GM19238 (cell line): ENCODE measurements around the gene SPDYE6.
A peak's percentile ranks its signal among the peaks of the same experiment; 100 is the strongest.
"Not testable (repeated sequence)": the region's sequence is repeated elsewhere in the genome, so short reads cannot be mapped to it uniquely, and the experiment has no call there.

ENCODE experiments used
- DNase-seq: peaks from one replicate; pipeline ENCODE4 v3.0.0; 2011; ENCODE audit warnings: low spot score; ENCODE audit not compliant: insufficient read length

The SPDYE6 gene

DNA sequence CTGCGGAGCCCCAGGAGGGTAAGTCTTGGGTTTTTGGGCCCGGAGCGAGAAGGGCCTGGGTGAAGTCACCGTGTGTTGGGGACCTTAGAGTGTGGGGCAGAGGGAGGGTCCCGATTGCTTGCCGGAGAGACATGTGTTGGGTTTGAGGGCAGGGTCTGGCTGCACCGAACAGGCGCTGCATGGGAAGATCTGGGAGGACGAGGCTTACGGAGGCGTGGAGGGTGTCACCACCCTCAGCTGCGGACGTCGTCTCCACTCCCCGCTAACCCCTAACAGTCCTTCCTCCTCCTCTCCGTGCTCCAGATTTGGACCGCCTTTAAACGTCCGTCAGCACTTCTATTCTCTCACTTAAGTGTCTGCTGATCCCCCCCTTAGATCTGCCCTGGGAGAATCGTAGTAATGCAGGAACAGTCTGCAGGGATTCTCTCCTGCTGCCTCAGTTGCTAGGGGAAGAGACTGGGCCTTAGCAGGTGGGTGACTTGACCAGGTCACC, 8.2 kb upstream of the SPDYE6 start:
- DNase-seq: not testable (repeated sequence)

DNA sequence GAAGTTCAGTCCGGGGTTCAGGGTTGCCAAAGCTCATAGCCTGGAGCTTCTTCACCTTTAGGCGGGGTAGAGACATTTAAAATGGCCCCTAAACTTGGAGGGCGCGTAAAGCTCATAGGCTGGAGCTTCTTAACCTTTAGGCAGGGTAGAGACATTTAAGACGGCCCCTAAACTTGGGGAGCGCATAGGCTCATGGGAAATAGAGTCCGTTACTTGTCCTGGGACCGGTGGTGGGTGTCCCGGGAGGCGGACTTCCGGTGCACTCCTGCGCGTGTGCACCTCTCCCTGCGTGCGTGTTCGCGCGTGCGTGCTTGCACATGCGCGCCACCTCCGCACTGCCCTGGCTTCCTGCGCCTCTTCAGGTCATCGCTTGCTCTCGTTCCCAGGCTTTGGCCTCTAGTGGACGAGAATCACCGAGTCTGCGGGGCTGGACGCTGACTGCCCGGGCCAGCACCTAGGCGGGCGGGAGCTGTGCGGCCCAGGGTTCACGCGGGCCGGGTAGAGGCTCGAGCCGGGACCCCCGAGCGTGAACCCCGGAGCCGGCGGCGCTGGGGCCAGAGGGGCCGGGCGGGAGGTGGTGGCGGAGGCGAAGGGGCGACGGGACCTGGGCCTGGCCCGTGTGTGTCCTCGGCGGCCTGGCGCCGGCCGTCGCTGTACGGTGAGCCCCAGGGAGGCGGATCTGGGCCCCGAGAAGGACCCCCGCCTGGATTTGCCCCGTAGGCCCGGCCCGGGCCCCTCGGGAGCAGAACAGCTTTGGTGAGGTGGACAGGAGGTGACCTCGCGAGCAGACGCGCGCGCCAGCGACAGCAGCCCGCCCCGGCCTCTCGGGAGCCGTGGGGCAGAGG, 7.5 kb upstream of the SPDYE6 start:
- peak; percentile 77 for DNase-seq

DNA sequence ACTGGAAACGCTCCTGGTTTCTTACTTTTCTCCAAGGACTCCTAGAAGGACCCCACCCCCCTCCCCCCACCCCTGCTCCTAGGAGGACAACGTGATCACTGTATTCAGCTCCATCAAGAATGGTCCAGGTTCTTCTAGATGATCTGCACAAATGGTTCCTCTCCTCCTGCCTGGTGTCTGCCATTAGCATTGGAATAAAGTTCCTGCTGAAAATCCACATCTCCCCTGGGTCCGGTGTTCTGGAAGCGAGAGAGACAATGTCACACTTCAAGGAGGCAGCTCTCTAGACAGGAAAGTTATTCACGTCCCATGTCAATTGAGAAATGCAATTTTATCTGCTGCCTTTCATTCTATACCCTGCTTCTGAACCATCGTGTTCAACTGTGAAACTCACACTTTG, 9.3 kb downstream of the SPDYE6 start:
- not testable (repeated sequence) for DNase-seq

DNA sequence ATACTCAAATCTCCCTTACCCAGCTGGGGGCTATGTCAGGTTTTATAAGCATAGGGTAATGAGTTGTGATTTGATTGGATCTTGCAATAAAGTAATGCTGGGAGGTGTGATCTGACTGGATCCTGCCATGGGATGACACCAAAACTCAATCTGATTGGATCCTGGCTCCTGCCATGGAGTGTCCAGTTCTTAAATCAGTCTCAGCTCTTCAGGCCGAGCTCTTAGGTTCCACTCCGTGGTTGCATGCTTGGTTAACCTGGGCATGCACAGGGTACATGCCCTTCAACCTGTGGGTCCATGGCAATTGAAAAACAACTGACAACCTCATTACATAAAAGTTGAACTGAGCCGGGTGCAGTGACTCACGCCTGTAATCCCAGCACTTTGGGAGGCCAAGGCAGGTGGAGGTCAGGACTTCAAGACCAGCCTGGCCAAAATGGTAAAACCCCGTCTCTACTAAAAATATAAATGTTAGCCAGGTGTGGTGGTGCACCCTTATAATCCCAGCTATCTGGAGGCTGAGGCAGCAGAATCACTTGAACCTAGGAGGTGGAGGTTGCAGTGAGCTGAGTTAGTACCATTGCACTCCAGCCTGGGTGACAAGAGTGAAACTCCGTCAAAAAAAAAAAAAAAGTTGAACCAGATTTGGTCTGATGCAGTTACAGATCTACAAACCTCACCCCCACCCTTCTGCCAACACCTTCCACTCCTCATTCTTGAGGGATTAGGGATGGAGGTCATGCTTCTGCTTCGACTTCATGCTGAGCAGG, 15.5 kb downstream of the SPDYE6 start:
- DNase-seq: not testable (repeated sequence)

DNA sequence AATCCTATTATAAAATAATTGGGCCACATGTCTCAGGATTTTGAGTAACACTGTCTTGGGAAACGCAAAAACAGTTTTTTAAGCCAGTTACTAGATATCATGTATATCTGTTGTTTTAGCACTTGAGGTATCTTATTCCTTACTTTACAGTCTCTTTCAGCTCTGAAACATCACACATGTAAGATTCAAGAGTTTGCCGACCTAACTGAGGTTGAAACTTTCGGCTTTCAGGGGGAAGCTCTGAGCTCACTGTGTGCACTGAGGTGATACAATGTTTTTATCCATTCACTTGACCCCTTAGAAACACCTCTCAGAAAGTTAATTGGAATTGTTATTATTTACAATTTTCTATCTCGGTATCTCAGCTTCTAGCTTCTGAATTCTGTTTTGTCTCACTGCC, 18.8 kb downstream of the SPDYE6 start:
- DNase-seq: not testable (repeated sequence)

DNA sequence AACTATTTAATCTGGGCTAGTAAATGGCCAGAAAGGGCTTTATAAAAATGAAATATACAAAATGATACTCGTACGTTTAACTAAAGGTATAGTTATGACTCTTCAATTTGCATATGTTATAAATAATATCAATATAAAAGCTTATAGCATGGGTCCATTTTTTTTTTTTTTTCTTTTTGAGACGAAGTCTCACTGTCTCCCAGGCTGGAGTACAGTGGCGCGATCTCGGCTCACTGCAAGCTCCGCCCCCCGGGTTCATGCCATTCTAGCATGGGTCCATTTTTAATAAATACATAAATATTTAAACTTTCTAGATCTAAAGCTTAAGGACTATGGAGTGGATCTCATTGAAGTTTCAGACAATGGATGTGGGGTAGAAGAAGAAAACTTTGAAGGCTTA, 19.2 kb downstream of the SPDYE6 start:
- DNase-seq: not testable (repeated sequence)

DNA sequence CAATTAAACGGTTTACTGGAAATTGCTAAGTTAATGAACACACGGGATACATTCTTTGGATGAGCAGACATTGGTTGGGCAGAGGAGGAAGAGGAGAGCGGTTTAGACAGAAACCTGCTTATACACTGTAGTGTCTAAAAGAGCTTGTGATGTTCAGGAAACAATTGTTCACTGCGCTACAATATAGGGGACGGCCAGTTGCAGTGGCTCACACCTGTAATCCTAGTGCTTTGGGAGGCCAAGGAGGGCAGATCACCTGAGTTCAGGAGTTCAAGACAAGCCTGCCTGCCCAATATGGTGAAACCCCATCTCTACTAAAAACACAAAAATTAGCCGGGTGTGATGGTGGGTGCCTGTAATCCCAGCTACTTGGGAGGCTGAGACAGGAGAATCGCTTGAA, 20.7 kb downstream of the SPDYE6 start:
- DNase-seq: not testable (repeated sequence)

DNA sequence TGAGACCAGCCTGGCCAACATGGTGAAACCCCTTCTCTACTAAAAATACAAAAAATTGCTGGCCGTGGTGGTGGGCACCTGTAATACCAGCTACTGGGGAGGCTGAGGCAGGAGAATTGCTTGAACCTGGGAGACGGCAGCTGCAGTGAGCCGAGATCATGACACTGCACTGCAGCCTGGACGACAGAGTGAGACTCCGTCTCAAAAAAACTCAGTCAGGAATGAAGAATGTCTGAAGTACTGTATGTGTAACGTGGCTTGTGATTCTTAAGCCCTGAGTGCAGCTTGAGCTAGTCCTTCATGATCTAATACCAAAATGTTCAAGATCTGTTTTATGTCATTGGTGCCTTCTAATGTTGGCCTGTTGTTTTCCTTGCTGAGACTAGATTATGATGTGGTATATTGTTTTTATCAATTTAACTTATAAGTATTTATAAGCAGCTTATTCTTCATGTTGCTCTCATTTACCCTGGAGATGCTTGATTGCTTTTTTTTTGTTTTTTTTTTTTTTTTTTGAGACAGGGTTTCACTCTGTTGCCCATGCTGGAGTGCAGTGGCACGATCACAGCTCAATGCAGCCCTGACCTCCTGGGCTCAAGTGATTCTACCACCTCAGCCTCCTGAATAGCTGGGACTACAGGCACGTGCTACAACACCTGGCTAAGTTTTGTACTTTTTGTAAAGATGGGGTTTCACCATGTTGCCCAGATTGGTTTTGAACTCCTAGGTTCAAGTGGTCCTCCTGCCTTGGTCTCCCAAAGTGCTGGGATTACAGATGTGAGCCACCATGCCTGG, 25.4 kb downstream of the SPDYE6 start:
- DNase-seq: not testable (repeated sequence)

DNA sequence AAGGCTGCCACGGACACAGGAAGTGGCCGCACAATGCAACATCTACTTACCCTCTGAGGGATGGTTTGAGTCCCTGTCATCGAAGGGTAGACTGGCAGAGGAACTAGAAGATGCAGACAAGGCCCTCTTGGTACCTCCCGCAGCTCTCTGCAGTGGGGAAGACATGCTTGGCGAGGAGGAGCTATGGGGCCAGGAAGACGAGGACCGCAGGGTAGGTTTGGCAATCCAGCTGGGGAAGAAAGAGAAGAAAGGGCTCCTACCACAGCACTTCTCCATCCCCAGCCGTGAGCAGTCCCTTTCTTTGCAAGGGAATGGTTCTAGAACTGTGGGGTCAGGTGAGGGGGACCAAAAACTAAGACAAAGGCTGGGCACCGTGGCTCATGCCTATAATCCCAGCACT, 26.9 kb downstream of the SPDYE6 start:
- DNase-seq: not testable (repeated sequence)

DNA sequence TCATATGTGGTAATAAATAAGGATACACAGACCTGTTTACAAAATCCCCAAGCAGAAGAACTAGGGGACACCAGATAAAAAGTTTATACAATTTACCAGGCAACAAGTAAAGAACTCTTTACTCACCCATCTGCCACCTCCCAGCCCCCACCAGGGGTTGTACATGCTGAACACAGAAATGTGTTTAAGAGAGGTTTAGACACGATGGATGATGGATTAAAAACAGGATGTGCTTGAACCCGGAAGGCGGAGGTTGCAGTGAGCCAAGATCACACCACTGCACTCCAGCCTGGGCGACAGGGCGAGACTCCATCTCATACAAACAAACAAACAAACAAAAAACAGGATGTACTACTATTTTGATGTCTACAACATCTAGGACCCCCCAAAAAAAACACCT, 27.4 kb downstream of the SPDYE6 start:
- not testable (repeated sequence) for DNase-seq

DNA sequence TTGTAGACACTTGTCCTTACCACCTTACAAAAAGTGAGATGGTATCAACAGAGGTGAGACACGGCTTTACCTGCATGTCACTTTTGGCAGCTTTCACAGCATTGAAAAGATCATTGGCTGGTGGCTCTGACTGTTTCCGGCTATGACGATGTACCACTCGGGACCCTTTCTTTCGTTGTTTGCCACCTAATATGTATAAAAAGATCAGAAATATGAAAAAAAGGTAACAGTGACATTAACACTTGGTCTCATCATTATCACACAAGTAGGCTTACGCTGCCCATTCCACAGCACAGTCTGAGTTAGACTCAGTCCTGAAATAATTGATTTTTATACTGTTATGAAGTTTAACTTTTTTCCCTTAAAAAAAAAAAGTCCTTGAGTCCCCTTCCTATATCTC, 29.1 kb downstream of the SPDYE6 start:
- not testable (repeated sequence) for DNase-seq

DNA sequence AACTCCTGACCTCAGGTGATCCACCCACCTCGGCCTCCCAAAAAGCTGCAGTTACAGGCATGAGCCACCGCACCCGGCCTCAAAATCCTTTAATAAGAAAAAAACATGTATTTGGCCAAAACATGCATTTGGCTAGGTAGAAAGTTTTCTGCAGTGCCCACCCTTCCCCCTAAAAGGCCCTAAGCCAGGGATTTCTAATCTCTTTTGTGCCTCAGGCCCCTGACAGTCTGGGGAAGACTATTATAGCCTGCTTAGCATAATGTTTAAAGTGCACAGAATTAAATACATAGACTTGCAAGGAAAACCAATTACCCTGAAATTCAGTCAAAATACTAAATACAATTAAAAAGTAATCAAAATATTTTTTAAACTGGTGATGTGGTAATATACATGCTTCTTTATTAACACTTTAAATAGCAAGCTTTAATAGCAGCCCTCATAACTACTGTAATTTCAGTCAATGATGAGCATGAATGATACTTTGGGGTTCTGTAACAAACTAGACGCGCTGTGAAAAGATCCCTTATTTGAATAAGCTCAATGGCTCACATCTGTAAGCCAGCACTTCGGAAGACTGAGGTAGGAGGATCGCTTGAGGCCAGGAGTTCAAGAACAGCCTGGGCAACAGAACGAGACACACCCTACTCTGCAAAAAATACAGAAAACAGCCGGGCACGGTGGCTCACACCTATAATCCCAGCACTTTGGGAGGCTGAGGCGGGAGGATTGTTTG, 29.9 kb downstream of the SPDYE6 start:
- DNase-seq: no peak

DNA sequence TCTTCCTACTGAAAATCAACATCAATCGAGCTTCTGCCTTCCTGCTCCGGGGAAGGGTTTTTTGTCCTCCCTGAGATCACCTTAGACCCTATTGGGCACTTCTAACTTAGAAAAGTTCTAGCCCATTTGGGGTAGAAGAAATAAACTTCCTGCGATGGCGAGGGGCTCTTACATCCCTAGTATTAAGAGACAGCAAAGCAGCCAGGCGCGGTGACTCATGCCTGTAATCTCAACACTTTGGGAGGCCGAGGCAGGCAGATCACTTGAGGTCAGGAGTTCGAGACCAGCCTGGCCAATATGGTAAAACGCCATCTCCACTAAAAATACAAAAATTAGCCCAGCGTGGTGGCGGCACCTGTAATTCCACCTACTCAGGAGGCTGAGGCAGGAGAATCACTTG, 31.1 kb downstream of the SPDYE6 start:
- DNase-seq: not testable (repeated sequence)

DNA sequence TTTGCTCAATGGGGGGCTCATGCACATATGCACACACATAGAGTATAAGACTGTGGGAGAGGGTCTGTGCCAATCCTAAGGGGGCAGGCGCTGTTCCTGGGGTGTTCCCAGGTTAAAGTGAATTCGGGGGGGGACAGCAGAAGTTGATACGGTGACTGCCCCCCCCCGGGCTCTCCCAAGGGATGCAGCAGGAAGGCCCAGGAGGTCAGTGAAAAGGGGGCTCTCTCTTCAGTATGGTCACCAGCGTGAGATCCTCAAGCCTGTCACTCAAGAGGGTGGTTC, 32.4 kb downstream of the SPDYE6 start:
- no peak for DNase-seq

DNA sequence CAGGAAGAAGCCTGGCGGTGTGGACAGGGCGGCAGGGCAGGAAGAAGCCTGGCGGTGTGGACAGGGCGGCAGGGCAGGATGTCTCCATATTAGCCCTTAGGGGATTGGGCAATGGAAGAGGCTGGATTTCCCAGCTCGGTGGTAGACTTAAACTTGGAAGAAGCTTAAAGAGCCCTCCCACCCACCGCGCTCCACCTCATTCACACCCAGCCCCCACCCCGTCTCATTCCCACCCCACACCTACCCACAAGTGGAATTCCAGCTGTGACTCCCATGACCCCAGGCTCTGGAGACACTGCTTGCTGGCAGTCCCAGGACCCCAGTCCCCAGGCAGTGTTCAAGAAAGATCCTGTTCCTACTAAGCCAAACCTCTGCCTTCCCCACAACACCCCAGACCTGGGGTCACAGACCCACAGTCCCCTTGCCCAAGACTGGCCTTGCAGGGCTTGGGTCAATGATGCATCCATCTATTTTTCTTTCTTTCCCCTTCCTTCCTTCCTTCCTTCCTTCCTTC, 34.0 kb downstream of the SPDYE6 start:
- DNase-seq: peak; percentile 0

DNA sequence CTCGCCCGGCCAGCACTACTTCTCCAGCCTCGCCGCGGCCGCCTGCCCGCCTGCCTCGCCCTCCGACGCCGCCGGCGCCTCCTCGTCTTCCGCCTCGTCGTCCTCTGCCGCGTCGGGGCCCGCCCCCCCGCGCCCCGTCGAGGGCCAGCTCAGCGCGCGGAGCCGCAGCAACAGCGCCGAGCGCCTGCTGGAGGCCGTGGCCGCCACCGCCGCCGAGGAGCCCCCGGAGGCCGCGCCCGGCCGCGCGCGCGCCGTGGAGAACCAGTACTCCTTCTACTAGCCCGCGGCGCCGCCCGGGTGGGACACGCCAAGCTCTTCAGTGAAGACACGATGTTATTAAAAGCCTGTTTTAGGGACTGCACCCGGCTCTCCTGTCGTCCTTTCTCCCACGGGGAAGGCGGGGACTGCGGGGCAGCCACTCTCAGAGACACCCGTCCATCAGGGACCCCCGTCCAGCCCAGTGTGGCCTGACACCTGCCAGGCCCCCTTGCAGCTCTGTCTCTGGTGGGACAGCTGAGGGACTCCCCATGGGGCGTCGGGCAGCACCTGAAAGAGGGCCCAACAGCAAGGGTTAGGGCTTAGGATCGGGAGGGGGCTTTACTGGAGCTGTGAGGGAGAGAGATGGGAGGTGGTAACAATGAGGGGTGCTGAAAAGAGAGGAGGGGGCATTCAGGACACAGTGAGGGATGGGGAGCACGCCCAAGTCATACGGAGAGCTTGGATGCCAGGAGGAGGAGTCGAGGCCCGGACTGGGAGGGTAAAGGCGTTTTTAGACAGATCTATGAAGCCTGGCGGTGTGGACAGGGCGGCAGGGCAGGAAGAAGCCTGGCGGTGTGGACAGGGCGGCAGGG, 34.7 kb downstream of the SPDYE6 start:
- peak; percentile 2 for DNase-seq

DNA sequence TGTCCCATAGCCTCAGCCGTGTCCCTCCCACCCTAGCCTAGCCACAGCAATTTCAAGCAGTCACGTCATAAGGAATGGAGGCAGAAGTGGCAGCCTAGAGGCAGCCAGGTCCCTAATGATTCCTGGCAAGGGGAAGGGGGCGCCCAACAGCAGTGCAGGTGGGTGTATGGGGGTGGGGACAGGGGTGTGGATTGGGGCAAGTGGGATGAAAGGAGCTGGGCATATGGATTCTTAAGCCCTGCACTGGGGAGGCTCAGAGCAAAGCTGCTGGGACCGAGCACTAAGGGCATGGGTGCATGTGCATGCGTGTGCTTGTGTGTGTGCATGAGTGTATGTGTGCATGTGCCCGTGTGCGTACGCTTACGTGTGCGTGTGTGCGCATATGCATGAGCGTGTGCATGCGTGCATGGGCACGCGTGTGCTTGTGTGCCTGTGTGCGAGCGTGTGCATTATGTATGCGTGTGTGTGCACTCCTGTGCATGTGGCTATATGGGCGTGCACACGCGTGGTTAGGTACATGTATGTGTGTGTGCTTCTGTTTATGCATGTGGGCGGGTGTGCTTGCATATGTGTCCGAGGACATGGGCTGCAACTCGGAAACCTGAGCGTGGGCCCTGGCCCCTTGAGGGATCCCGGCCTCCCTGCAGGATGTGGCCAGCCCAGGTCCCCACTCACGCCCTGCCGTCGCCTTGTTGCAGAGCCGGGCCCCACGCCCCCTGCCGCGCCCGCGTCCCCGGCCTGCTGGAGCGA, 35.5 kb downstream of the SPDYE6 start:
- peak; percentile 2 for DNase-seq

DNA sequence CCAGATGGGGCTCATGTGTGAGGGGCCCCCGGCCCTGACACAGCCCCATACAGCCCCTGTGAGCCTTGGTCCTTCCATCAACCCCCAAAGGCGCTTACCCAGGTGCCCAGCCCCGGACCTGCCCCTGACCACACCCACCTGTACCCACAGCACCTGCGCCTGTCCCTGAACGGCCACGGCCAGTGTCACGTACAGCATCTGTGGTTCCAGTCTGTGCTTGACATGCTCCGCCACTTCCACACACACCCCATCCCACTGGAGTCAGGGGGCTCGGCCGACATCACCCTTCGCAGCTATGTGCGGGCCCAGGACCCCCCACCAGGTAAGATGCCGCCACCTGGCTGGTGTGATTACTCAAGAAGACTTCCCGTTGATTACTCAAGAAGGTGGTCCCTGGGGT, 36.1 kb downstream of the SPDYE6 start:
- no peak for DNase-seq

DNA sequence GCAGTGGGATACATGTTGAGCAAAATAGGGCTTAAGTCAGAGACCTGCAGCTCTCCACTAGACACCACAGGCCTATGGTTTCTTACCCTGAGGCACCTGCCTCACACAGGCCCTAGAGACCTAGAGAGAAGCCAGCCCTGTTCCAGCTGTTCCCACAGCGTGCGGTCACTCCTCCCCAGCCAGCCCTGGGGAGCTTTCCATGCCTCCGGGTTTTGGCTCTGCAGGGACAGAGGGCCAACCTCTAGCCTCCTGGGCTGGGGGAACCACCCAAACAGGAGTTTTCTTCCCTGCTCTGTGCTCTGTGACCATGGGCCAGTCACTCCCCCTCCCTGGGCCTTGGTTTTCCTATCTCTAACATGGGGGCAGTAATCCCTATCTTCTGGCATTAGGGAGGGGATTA, 36.6 kb downstream of the SPDYE6 start:
- peak; percentile 1 for DNase-seq
